Gastroesophageal sphincter (tissue), 4 donors: ENCODE results near the gene SYNPR. TPM values are rescaled to one million over a fixed set of nuclear protein-coding genes. Genes with fewer than 3 reads are reported as not detected.

Source experiments
- ATAC-seq: fragments of 150-250 bp; one replicate; pipeline ENCODE4 v1.9.1; 2016; ENCODE audit warnings: mild to moderate bottlenecking, moderate library complexity
- H3K27ac ChIP-seq, 4 donors: fragments of 200-600 bp; sonication (generic) in 3 of 4; 1 replicate in 3 of 4; 2 replicates in 1 of 4; pipeline ENCODE4 v1.5.1; 2016 to 2019
- H3K27me3 ChIP-seq: fragments of 200-600 bp; sonication (generic); one replicate; pipeline ENCODE4 v1.5.1; 2019
- H3K36me3 ChIP-seq, 2 donors: fragments of 200-600 bp; sonication (generic); one replicate each; pipeline ENCODE4 v1.5.1; 2019; ENCODE audit warnings: control low read depth in 1 of 2
- H3K4me1 ChIP-seq, 3 donors: fragments of 200-600 bp; sonication (generic); 1 replicate in 2 of 3; 2 replicates in 1 of 3; pipeline ENCODE4 v1.5.1; 2016 to 2019; ENCODE audit warnings: control low read depth in 2 of 3
- H3K4me3 ChIP-seq, 2 donors: fragments of 200-600 bp; sonication (generic); one replicate each; pipeline ENCODE4 v1.5.1; 2019; ENCODE audit warnings: mild to moderate bottlenecking in 1 of 2, moderate library complexity in 1 of 2
- H3K9me3 ChIP-seq, 3 donors: fragments of 200-600 bp; sonication (generic); one replicate each; pipeline ENCODE4 v1.5.1; 2017 to 2019; ENCODE audit warnings: control low read depth in 2 of 3
- EP300 ChIP-seq: sonication (generic); formaldehyde crosslinking; IDR thresholded peaks from one replicate; pipeline ENCODE4 v1.6.1; 2017; ENCODE audit warnings: antibody characterized with exemption, mild to moderate bottlenecking
- POLR2A ChIP-seq, 2 donors: fragments of 450-650 bp; IDR thresholded peaks; one replicate each; pipeline ENCODE4 v1.6.1; 2017; ENCODE audit warnings: antibody characterized with exemption in 2 of 2, mild to moderate bottlenecking in 2 of 2, moderate library complexity in 1 of 2
- POLR2AphosphoS5 ChIP-seq: sonication (generic); formaldehyde crosslinking; IDR thresholded peaks from one replicate; pipeline ENCODE4 v1.6.1; 2017; ENCODE audit warnings: antibody characterized with exemption
- WGBS, 2 donors: methylation state at CpG; one replicate each; pipeline ENCODE4 v1.1.5; 2018; ENCODE audit warnings: low coverage in 1 of 2; 5-methylcytosine and 5-hydroxymethylcytosine counted together
- total RNA-seq, 4 donors: library from RNA; depleted of rRNA; stranded (reverse); fragments of >200 nt; gene quantifications; one replicate each; pipeline ENCODE4 v1.1.0, GENCODE V29; 2016
- TF ChIP-seq, protein P1 (sequence below), 4 experiments: fragments of 200-600 bp in 2 of 4; fragments of 450-650 bp in 2 of 4; sonication (generic) in 1 of 4; IDR thresholded peaks; one replicate each; pipeline ENCODE4 v1.5.1; 2017 to 2019; ENCODE audit warnings: antibody characterized with exemption in 4 of 4, mild to moderate bottlenecking in 2 of 4, moderate library complexity in 2 of 4

SYNPR gene
- total RNA-seq, 4 donors from 2014 or later: 0.47 TPM; not detected in 3

DNA sequence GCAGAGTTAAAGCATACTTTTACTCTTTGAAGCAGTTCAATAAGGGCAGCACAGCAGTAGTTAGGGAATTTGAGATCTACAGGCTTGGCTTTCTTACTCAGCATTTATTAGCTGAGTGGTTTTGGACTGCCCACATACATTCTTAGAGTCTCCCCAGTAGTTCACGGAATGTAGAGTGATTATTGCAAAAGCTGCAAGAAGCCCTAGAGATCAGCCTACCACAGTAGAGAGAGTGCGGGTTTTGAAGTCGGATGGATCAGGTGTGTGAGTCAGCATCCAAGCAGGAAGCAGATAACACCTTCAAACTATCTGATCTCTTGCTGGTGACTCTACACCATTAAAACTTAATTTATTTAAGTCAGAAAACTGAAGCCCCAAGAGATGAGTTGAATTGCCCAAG lies 171.9 kb downstream of the SYNPR start:
- Histone ChIP-seq H3K27me3 (peaks cover 18% of the 10 kb centered on the region), H3K4me3 (no peak overlapping the region), H3K9me3 (no peaks in the 10 kb centered on the region), H3K36me3 (no peaks in the 10 kb centered on the region), H3K4me1 (no peaks in the 10 kb centered on the region), H3K27ac (no peak overlapping the region)
- no peak for ATAC-seq
- TF ChIP-seq EP300 (no peak), POLR2A (IDR thresholded peaks at IDR 0.05) (no peak)
- TF ChIP-seq, protein P1, sequence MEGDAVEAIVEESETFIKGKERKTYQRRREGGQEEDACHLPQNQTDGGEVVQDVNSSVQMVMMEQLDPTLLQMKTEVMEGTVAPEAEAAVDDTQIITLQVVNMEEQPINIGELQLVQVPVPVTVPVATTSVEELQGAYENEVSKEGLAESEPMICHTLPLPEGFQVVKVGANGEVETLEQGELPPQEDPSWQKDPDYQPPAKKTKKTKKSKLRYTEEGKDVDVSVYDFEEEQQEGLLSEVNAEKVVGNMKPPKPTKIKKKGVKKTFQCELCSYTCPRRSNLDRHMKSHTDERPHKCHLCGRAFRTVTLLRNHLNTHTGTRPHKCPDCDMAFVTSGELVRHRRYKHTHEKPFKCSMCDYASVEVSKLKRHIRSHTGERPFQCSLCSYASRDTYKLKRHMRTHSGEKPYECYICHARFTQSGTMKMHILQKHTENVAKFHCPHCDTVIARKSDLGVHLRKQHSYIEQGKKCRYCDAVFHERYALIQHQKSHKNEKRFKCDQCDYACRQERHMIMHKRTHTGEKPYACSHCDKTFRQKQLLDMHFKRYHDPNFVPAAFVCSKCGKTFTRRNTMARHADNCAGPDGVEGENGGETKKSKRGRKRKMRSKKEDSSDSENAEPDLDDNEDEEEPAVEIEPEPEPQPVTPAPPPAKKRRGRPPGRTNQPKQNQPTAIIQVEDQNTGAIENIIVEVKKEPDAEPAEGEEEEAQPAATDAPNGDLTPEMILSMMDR (IDR thresholded peaks at IDR 0.05): no peak
- 51 to 69% methylated on average over 2 to 3 of the region's 3 CpGs for whole genome bisulfite sequencing, 2 donors

DNA sequence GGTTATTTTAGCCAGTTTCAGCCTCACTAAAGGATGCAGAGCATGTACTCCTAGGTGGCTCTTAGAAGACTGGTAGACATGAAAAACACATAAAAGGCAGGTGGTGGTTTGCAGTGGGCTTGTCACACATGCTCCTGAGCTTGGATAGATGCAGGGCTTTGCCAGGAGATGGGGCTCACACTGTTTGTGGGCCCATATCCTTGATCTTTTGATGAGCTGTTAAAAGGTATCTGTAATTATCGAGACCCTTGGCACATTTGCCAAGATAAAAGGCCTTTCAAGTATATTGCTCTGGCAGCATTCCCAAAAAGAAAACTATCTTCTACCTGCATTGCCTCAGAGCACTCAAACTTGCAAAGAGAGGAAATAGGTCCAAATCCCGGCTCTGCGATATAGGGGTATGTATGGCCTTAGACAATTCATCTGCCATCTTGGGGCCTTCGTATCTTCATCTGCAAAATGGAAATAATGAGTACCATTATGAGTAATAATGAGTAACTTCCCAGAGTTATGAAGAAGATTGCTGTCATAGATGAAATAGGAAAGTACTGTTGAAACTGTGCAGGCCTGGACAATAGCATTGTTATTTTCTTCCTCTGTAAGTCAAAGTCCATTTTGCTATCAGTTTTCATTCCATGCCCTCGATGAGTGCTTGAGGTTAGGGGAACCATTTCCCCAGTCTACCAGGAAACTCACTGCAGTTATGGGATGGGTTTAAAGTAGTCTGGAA lies 172.7 kb downstream of the SYNPR start:
- no peaks in the 10 kb centered on the region for H3K36me3 ChIP-seq
- no peak for ATAC-seq
- no peak overlapping the region for H3K27ac ChIP-seq
- 50 to 72% methylated on average over 1 to 5 of the region's 5 CpGs for WGBS, 2 donors
- no peaks in the 10 kb centered on the region for H3K9me3 ChIP-seq
- TF ChIP-seq POLR2A (IDR thresholded peaks at IDR 0.05) (no peak), EP300 (no peak), POLR2AphosphoS5 (no peak)
- TF ChIP-seq, protein P1 (IDR thresholded peaks at IDR 0.05): no peak
- peaks cover 18% of the 10 kb centered on the region for H3K27me3 ChIP-seq
- H3K4me1 ChIP-seq: no peaks in the 10 kb centered on the region
- no peak overlapping the region for H3K4me3 ChIP-seq

DNA sequence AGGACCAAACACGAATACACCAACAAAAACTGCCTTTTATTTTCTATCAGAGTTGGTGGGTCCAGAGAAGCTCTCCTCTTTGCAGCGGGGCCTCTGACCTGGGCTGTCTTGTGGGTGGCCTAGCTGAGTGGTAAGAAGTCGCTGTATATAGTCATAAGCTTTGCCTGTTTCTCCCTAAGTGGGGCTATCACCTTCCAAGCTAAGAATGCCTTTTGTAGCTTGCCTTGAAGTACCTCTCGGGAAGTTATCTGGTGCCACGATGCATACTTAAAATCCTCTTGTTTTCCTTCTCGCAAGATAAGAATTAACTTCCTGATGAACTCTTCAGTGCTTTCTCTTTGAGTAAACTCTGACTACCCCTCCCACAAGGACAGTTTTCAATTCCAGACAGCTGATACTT lies 178.8 kb downstream of the SYNPR start:
- no peaks in the 10 kb centered on the region for H3K9me3 ChIP-seq
- no peak for ATAC-seq
- no peak overlapping the region for H3K4me3 ChIP-seq
- 20 to 53% methylated on average over 5 of the region's 6 CpGs for WGBS, 2 donors
- no peaks in the 10 kb centered on the region for H3K36me3 ChIP-seq
- no peaks in the 10 kb centered on the region for H3K4me1 ChIP-seq
- H3K27ac ChIP-seq: no peak overlapping the region
- no peaks in the 10 kb centered on the region for H3K27me3 ChIP-seq
- TF ChIP-seq EP300 (no peak), POLR2AphosphoS5 (no peak), POLR2A (IDR thresholded peaks at IDR 0.05) (no peak)
- TF ChIP-seq, protein P1 (IDR thresholded peaks at IDR 0.05): no peak

DNA sequence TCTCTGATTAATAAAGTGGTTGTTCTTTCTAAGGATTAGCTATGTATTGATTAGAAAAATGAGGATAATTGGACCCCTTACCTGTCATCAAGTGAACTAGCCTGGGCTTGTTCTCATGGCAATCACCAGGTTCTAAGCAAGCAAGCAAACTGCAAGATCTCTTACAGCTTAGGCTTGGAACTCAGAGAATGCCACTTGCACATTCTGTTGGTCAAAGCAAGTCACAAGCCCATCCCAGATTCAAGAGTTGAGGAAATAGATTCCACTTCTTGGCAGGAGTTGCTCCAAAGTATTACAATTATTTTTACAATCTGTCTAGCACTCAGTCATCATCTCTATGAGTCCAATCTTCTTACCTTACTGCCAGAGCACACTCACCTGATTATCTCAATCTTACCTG lies 180.3 kb downstream of the SYNPR start:
- H3K9me3 ChIP-seq: no peaks in the 10 kb centered on the region
- H3K4me3 ChIP-seq: no peak overlapping the region
- no peak overlapping the region for H3K27ac ChIP-seq
- TF ChIP-seq, protein P1 (IDR thresholded peaks at IDR 0.05): no peak
- TF ChIP-seq POLR2A (IDR thresholded peaks at IDR 0.05) (no peak), EP300 (no peak), POLR2AphosphoS5 (no peak)
- no peaks in the 10 kb centered on the region for H3K4me1 ChIP-seq
- no peak for ATAC-seq
- H3K36me3 ChIP-seq: no peaks in the 10 kb centered on the region
- H3K27me3 ChIP-seq: no peaks in the 10 kb centered on the region

DNA sequence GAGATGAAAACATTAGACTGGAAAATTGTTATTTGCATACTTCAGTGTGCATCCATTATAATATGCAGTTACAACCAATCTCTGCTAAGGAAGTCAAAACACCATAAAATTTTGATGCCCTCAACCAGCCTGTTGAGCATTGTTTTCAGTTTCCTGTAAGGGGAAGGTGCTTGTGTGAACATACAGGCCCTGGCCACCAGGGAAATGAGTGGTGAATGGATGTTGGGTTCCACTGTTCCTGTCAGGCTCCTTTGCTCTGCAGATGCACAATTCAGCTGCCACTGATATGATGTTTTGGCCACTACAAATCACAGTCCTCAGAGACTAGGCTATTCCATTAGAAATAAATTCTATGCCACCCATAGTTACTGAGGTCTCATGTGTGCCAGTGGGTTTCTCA lies 184.6 kb downstream of the SYNPR start:
- no peak overlapping the region for H3K4me3 ChIP-seq
- H3K36me3 ChIP-seq: no peaks in the 10 kb centered on the region
- ATAC-seq: no peak
- no peak for TF ChIP-seq POLR2AphosphoS5
- TF ChIP-seq EP300: no peak
- TF ChIP-seq, protein P1 (IDR thresholded peaks at IDR 0.05): no peak
- TF ChIP-seq POLR2A (IDR thresholded peaks at IDR 0.05): no peak
- H3K4me1 ChIP-seq: no peaks in the 10 kb centered on the region
- no peaks in the 10 kb centered on the region for H3K27me3 ChIP-seq
- no peak overlapping the region for H3K27ac ChIP-seq
- H3K9me3 ChIP-seq: peaks cover 0 to 10% (median 0%) of the 10 kb centered on the region in 3 donors
